Measurements from ENCODE around the gene POF1B. TPM values are rescaled to one million over a fixed set of nuclear protein-coding genes. Genes with fewer than 3 reads are reported as not detected.

Gene POF1B
- total RNA-seq, 2 experiments from 2014 or later: 0.05 to 0.17 TPM

- no peak for TF ChIP-seq CTCF (IDR thresholded peaks at IDR 0.05)
- Histone ChIP-seq H3K4me3 (ENCODE audit: low read length) (no peak overlapping the region), H3K4me1 (ENCODE audit: insufficient read depth, low read length) (no peaks in the 10 kb centered on the region), H3K9me3 (ENCODE audit: control insufficient read depth in 1 of 2, insufficient read depth in 1 of 2, low read length in 2 of 2) (peaks cover 0 to 4% of the 10 kb centered on the region in 2 experiments), H3K27ac (ENCODE audit: low read depth in 1 of 2, low read length in 2 of 2) (no peak overlapping the region), H3K27me3 (ENCODE audit: control insufficient read depth in 1 of 2, insufficient read depth in 2 of 2, low read length in 2 of 2) (no peaks in the 10 kb centered on the region), H3K36me3 (ENCODE audit: insufficient read depth, low read length) (no peaks in the 10 kb centered on the region)
- intact Hi-C loops (cut with DNase I, micrococcal nuclease): no loop called here
- Mint-ChIP-seq H3K27me3 (no peaks in the 10 kb centered on the region), H3K4me3 (no peak overlapping the region), H3K27ac (no peak overlapping the region), H3K4me1 (ENCODE audit: low read depth) (no peaks in the 10 kb centered on the region), H3K36me3 (ENCODE audit: low read depth) (no peaks in the 10 kb centered on the region), H3K9me3 (no peaks in the 10 kb centered on the region)
- ChIA-PET CTCF (no interaction called here), POLR2A (no interaction called here)
- ATAC-seq (ENCODE audit: poor library complexity) (no peak), DNase-seq (no peak)
Observed at GRCh38 chrX:85378461-85378860, 1.0 kb downstream of the POF1B start.

GRCh38 chrX:85375333-85375738 is 4.1 kb downstream of the POF1B start:
- H3K27ac Mint-ChIP-seq: no peak overlapping the region
- Histone ChIP-seq H3K27me3 (ENCODE audit: control insufficient read depth in 1 of 2, insufficient read depth in 2 of 2, low read length in 2 of 2) (no peaks in the 10 kb centered on the region), H3K27ac (ENCODE audit: low read depth in 1 of 2, low read length in 2 of 2) (no peak overlapping the region), H3K36me3 (ENCODE audit: insufficient read depth, low read length) (no peaks in the 10 kb centered on the region), H3K4me3 (ENCODE audit: low read length) (no peak overlapping the region), H3K9me3 (ENCODE audit: control insufficient read depth in 1 of 2, insufficient read depth in 1 of 2, low read length in 2 of 2) (peaks cover 0 to 4% of the 10 kb centered on the region in 2 experiments), H3K4me1 (ENCODE audit: insufficient read depth, low read length) (no peaks in the 10 kb centered on the region)
- ATAC-seq (ENCODE audit: poor library complexity) (no peak), DNase-seq (no peak)
- CTCF ChIA-PET: no interaction called here
- no peak for TF ChIP-seq CTCF (IDR thresholded peaks at IDR 0.05)
- H3K27me3 Mint-ChIP-seq: no peaks in the 10 kb centered on the region
- intact Hi-C loops (cut with DNase I, micrococcal nuclease): no loop called here
- H3K9me3 Mint-ChIP-seq: no peaks in the 10 kb centered on the region
- H3K4me1 Mint-ChIP-seq (ENCODE audit: low read depth): no peaks in the 10 kb centered on the region
- H3K36me3 Mint-ChIP-seq (ENCODE audit: low read depth): no peaks in the 10 kb centered on the region
- POLR2A ChIA-PET: no interaction called here
- H3K4me3 Mint-ChIP-seq: no peak overlapping the region

- H3K27me3 Mint-ChIP-seq: no peaks in the 10 kb centered on the region
- CTCF ChIA-PET: no interaction called here
- no peak for TF ChIP-seq CTCF (IDR thresholded peaks at IDR 0.05)
Observed at GRCh38 chrX:85365370-85365995, 14.0 kb downstream of the POF1B start.

More at GRCh38 chrX:85365370-85365995, 14.0 kb downstream of the POF1B start:
- Histone ChIP-seq H3K9me3 (ENCODE audit: control insufficient read depth in 1 of 2, insufficient read depth in 1 of 2, low read length in 2 of 2) (no peaks in the 10 kb centered on the region), H3K27ac (ENCODE audit: low read depth in 1 of 2, low read length in 2 of 2) (no peak overlapping the region), H3K27me3 (ENCODE audit: control insufficient read depth in 1 of 2, insufficient read depth in 2 of 2, low read length in 2 of 2) (no peaks in the 10 kb centered on the region), H3K36me3 (ENCODE audit: insufficient read depth, low read length) (no peaks in the 10 kb centered on the region), H3K4me3 (ENCODE audit: low read length) (no peak overlapping the region), H3K4me1 (ENCODE audit: insufficient read depth, low read length) (no peaks in the 10 kb centered on the region)
- H3K9me3 Mint-ChIP-seq: peaks cover 2% of the 10 kb centered on the region
- intact Hi-C loops (cut with DNase I, micrococcal nuclease): no loop called here
- no peak overlapping the region for H3K27ac Mint-ChIP-seq
- H3K4me3 Mint-ChIP-seq: no peak overlapping the region
- no peaks in the 10 kb centered on the region for H3K4me1 Mint-ChIP-seq (ENCODE audit: low read depth)
- H3K36me3 Mint-ChIP-seq (ENCODE audit: low read depth): no peaks in the 10 kb centered on the region
- ATAC-seq (ENCODE audit: poor library complexity) (no peak), DNase-seq (no peak)
- POLR2A ChIA-PET: no interaction called here

All from CD4-positive, alpha-beta T cell (primary cell).